B cell (primary cell): ENCODE measurements around the gene MYOC.

Experiments used
- EZH2 ChIP-seq: IDR thresholded peaks from 2 replicates; pipeline ENCODE4 v1.6.1; 2012; ENCODE audit warnings: borderline replicate concordance, low read depth, mild to moderate bottlenecking, moderate library complexity, low read length; ENCODE audit not compliant: insufficient read depth, poor library complexity, severe bottlenecking
- TF ChIP-seq, protein P1 (sequence below): fragments of 200-600 bp; IDR thresholded peaks from one replicate; pipeline ENCODE4 v1.8.0; 2022; ENCODE audit warnings: antibody characterized with exemption, mild to moderate bottlenecking

- TF ChIP-seq, protein P1, sequence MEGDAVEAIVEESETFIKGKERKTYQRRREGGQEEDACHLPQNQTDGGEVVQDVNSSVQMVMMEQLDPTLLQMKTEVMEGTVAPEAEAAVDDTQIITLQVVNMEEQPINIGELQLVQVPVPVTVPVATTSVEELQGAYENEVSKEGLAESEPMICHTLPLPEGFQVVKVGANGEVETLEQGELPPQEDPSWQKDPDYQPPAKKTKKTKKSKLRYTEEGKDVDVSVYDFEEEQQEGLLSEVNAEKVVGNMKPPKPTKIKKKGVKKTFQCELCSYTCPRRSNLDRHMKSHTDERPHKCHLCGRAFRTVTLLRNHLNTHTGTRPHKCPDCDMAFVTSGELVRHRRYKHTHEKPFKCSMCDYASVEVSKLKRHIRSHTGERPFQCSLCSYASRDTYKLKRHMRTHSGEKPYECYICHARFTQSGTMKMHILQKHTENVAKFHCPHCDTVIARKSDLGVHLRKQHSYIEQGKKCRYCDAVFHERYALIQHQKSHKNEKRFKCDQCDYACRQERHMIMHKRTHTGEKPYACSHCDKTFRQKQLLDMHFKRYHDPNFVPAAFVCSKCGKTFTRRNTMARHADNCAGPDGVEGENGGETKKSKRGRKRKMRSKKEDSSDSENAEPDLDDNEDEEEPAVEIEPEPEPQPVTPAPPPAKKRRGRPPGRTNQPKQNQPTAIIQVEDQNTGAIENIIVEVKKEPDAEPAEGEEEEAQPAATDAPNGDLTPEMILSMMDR, result no peak
- TF ChIP-seq EZH2, result no peak
Measured at GRCh38 chr1:171670739-171671138, 18.3 kb upstream of the MYOC start.
